NT2/D1 (cell line): ENCODE results near the gene ADGRL3.

Experiments
- SUZ12 ChIP-seq: IDR thresholded peaks from 2 replicates; pipeline ENCODE4 v1.6.1; 2011; ENCODE audit not compliant: insufficient read length, insufficient read depth; ENCODE audit errors: extremely low read depth
- YY1 ChIP-seq: IDR thresholded peaks from 2 replicates; pipeline ENCODE4 v1.6.1; 2011; ENCODE audit not compliant: insufficient read length, insufficient read depth
- ZNF274 ChIP-seq: IDR thresholded peaks from 2 replicates; pipeline ENCODE4 v1.6.1; 2011; ENCODE audit warnings: mild to moderate bottlenecking, low read depth, low read length

GRCh38 chr4:61628727-61629126, 428.6 kb downstream of the ADGRL3 start:
- TF ChIP-seq ZNF274 (no peak), YY1 (no peak), SUZ12 (no peak)
